ENCODE measurements around the gene CREB3.

- TF ChIP-seq POLR2AphosphoS5 (IDR thresholded peaks at IDR 0.05; ENCODE audit: low read depth, low read length): no peak
- TF ChIP-seq POLR2A (IDR thresholded peaks at IDR 0.05; ENCODE audit: low read depth, low read length): no peak
Measured at GRCh38 chr9:35714123-35714522, 18.3 kb upstream of the CREB3 start.

Measured in GM12891 (cell line).